Panc1 (cell line): ENCODE data around the gene LRRC1.

Experiments used
- POLR2AphosphoS5 ChIP-seq: IDR thresholded peaks from 2 replicates; pipeline ENCODE4 v1.6.1; 2012; ENCODE audit warnings: mild to moderate bottlenecking, low read depth, low read length, moderate library complexity
- REST ChIP-seq, 2 experiments: IDR thresholded peaks; 2 replicates each; pipeline ENCODE4 v1.6.1; 2011 to 2012; ENCODE audit warnings: low read depth in 2 of 2, control low read depth in 1 of 2, low read length in 1 of 2, mild to moderate bottlenecking in 1 of 2, moderate library complexity in 1 of 2; ENCODE audit not compliant: insufficient read depth in 1 of 2
- SIN3A ChIP-seq: IDR thresholded peaks from 2 replicates; pipeline ENCODE4 v1.6.1; 2012; ENCODE audit warnings: low read depth, mild to moderate bottlenecking, low read length, moderate library complexity, borderline replicate concordance; ENCODE audit not compliant: insufficient read depth
- TCF7L2 ChIP-seq: IDR thresholded peaks from 2 replicates; pipeline ENCODE4 v1.6.1; 2011; ENCODE audit warnings: mild to moderate bottlenecking, low read depth, low read length, inconsistent platforms
- TF ChIP-seq, protein P1 (sequence below): fragments of 450-650 bp; IDR thresholded peaks from 2 replicates; pipeline ENCODE4 v1.5.1; 2017; ENCODE audit warnings: mild to moderate bottlenecking

DNA sequence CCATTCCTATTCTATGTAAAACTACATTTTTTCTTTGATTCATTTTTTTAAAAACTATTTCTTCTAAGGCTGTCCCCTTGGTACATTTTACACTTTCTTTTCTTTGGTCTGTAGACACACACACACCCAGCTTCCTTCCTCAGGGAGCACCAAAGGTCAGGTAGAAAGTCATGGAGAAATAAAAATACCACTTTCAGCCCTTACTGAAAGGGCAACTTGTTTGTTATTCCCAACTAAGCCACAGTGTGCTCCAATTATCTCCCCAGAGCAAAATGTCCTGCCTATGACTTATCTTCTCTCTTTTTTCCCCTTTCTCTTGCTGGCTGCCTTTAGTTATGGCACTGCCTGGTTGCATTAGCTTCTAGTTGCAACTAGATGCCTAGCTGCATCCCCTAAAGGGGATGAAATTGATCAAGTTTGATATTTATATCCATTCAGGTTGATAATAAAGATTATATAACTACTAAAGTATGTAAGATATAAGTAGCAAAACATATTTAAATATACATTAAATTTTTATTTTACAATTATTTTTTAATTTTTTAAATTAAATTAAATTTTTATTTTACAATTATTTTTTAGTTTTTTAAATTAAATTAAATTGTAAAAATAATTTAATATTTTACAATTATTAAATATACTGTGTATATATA lies 21.6 kb upstream of the LRRC1 start:
- TF ChIP-seq, protein P1, sequence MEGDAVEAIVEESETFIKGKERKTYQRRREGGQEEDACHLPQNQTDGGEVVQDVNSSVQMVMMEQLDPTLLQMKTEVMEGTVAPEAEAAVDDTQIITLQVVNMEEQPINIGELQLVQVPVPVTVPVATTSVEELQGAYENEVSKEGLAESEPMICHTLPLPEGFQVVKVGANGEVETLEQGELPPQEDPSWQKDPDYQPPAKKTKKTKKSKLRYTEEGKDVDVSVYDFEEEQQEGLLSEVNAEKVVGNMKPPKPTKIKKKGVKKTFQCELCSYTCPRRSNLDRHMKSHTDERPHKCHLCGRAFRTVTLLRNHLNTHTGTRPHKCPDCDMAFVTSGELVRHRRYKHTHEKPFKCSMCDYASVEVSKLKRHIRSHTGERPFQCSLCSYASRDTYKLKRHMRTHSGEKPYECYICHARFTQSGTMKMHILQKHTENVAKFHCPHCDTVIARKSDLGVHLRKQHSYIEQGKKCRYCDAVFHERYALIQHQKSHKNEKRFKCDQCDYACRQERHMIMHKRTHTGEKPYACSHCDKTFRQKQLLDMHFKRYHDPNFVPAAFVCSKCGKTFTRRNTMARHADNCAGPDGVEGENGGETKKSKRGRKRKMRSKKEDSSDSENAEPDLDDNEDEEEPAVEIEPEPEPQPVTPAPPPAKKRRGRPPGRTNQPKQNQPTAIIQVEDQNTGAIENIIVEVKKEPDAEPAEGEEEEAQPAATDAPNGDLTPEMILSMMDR, result no peak
- TF ChIP-seq SIN3A (no peak), POLR2AphosphoS5 (no peak), REST (IDR thresholded peaks at IDR 0.05; ENCODE audit: insufficient read depth in 1 of 2, low read depth in 2 of 2, low read length in 1 of 2) (no peak), TCF7L2 (no peak)
